ENCODE data around the gene RAB24.

Gene RAB24

DNA sequence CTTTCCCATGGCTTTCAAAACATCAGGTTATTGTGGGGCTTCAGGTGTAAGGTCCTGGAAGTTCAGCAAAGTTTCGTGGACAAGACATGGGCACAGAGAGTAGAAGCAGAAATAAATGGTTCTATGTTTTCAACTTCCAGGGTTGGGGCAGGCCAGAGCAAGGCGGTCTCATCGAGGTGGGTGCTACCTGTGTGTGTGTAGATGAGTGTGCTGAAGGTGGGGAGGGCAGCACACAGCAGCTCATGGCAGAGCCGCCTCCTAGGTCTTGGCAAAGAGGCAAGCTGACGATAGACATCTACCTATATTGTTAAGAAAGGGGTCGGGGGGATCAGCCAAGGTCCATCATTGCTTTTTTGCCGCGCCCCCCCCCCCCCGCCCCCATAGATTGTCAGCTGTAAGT is 3.8 kb downstream of the RAB24 start:
- H3K4me3 ChIP-seq (ENCODE audit: low read length): no peak overlapping the region
- no peak for TF ChIP-seq CTCF (conservative IDR thresholded peaks at IDR 0.05; ENCODE audit: low read length)
- no peak for DNase-seq (ENCODE audit: low read depth)

DNA sequence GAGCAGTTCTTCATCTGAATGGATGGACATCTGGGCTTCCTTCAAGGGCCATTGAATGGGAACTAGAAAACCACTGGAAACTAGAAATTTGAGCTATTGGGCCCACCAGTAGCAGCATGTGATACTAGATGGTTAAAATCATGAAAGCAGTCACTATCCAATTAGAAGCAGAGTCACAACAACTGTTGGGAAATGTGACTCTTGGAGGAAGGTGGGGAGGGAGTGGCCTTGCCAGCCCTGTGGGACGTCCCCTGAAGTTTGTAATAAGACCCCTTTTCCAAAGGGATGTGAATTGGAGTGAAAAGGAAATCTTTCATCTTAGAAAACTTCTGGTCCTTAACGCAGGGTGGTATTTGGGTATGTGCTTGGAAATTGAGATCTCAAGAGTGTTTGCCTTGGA is 5.6 kb downstream of the RAB24 start:
- no peak for TF ChIP-seq CTCF (conservative IDR thresholded peaks at IDR 0.05; ENCODE audit: low read length)
- no peak overlapping the region for H3K4me3 ChIP-seq (ENCODE audit: low read length)
- DNase-seq (ENCODE audit: low read depth): no peak

- H3K4me3 ChIP-seq (ENCODE audit: low read length): no peak overlapping the region
- TF ChIP-seq CTCF (conservative IDR thresholded peaks at IDR 0.05; ENCODE audit: low read length): no peak
- DNase-seq (ENCODE audit: low read depth): no peak
Measured at GRCh38 chr5:177296581-177296980, 6.9 kb downstream of the RAB24 start.

DNA sequence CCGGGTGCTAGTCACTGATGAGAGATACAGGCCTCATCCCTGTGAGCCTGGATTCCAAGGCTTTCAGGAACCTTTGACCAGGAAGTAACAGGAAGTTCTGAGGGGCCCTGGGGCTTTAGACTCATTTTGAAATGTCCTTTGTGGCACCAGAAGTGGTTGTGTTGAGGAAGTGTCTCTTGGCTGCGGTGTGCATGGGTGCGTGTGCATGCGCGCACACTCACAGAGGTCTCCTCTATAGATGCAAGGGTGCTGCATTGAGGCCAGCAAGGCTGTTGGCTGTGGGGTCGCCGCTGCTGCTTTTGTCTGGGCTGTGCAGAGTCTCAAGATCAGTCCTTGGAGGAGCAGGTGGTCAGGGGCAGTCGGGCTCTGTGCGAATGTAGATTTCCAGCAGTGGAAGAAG is 7.6 kb downstream of the RAB24 start:
- TF ChIP-seq CTCF (conservative IDR thresholded peaks at IDR 0.05; ENCODE audit: low read length): no peak
- no peak overlapping the region for H3K4me3 ChIP-seq (ENCODE audit: low read length)
- no peak for DNase-seq (ENCODE audit: low read depth)

- TF ChIP-seq CTCF (conservative IDR thresholded peaks at IDR 0.05; ENCODE audit: low read length): no peak
- no peak overlapping the region for H3K4me3 ChIP-seq (ENCODE audit: low read length)
- DNase-seq (ENCODE audit: low read depth): no peak
Measured at GRCh38 chr5:177294632-177295031, 8.9 kb downstream of the RAB24 start.

DNA sequence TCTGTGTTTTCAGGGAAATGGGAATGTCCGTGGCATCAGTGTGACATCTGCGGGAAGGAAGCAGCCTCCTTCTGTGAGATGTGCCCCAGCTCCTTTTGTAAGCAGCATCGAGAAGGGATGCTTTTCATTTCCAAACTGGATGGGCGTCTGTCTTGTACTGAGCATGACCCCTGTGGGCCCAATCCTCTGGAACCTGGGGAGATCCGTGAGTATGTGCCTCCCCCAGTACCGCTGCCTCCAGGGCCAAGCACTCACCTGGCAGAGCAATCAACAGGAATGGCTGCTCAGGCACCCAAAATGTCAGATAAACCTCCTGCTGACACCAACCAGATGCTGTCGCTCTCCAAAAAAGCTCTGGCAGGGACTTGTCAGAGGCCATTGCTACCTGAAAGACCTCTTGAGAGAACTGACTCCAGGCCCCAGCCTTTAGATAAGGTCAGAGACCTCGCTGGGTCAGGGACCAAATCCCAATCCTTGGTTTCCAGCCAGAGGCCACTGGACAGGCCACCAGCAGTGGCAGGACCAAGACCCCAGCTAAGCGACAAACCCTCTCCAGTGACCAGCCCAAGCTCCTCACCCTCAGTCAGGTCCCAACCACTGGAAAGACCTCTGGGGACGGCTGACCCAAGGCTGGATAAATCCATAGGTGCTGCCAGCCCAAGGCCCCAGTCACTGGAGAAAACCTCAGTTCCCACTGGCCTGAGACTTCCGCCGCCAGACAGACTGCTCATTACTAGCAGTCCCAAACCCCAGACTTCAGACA is 9.5 kb downstream of the RAB24 start:
- H3K4me3 ChIP-seq (ENCODE audit: low read length): no peak overlapping the region
- TF ChIP-seq CTCF (conservative IDR thresholded peaks at IDR 0.05; ENCODE audit: low read length): no peak
- DNase-seq (ENCODE audit: low read depth): no peak

DNA sequence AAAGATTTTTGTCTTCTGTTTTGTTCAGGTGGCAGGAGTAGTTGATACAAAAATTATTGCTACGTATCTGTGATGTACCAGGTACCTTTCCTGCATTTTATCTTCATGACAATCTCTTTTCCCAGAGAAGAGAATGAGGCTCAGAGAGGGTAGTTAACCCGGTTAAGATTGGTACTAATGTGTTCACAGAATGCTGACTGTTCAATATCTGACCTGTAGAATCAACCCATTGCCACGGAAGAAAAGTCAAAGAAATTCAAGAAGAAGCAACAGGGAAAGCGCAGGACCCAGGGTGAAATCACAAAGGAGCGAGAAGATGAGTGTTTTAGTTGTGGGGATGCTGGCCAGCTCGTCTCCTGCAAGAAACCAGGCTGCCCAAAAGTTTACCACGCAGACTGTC is 11.8 kb downstream of the RAB24 start:
- no peak for TF ChIP-seq CTCF (conservative IDR thresholded peaks at IDR 0.05; ENCODE audit: low read length)
- H3K4me3 ChIP-seq (ENCODE audit: low read length): no peak overlapping the region
- DNase-seq (ENCODE audit: low read depth): no peak
